ENCODE data around the gene INKA1. TPM values are rescaled to one million over a fixed set of nuclear protein-coding genes. Genes with fewer than 3 reads are reported as not detected.

Gene INKA1
- total RNA-seq, 1 experiment from 2014 or later = 1.4 TPM

GRCh38 chr3:49761661-49762060 lies 41.4 kb upstream of the INKA1 start:
- no peak overlapping the region for H3K18ac ChIP-seq (ENCODE audit: insufficient read length, low read depth, low read length)
- H3K9me3 Mint-ChIP-seq = no peaks in the 10 kb centered on the region
- no CpG with 5 or more reads among the region's 3 CpGs for WGBS (ENCODE audit: extremely low coverage, insufficient read length, low lambda C conversion rate)
- H2BK12ac ChIP-seq (ENCODE audit: insufficient read length, low read depth, low read length) = no peak overlapping the region
- no peak overlapping the region for H2AFZ ChIP-seq (ENCODE audit: low read length)
- H3K27ac ChIP-seq (ENCODE audit: insufficient read length, low read depth, low read length) = no peak overlapping the region
- no peak overlapping the region for H3K4ac ChIP-seq (ENCODE audit: low read depth, low read length)
- no peaks in the 10 kb centered on the region; a peak in 1 of 7 replicates for H3K36me3 Mint-ChIP-seq (ENCODE audit: insufficient read depth in 1 of 3, low read depth in 3 of 3)
- no peak overlapping the region for H3K9ac ChIP-seq (ENCODE audit: extremely low read depth, insufficient read length, low read length)
- no peaks in the 10 kb centered on the region for H3K23me2 ChIP-seq (ENCODE audit: insufficient read length, low read depth, low read length, poor library complexity, severe bottlenecking)
- no peaks in the 10 kb centered on the region for H3K27me3 Mint-ChIP-seq (ENCODE audit: low read depth)
- no peak overlapping the region for H2BK20ac ChIP-seq (ENCODE audit: low read depth, low read length, poor library complexity, severe bottlenecking)
- H3T11ph ChIP-seq (ENCODE audit: low read length) = no peak overlapping the region
- no peaks in the 10 kb centered on the region for H3K4me1 ChIP-seq (ENCODE audit: insufficient read depth, low read length)
- H4K20me1 ChIP-seq (ENCODE audit: control insufficient read depth, insufficient read depth, insufficient read length) = no peaks in the 10 kb centered on the region
- no peak for DNase-seq
- H3K79me1 ChIP-seq (ENCODE audit: insufficient read depth, low read depth, low read length, poor library complexity, severe bottlenecking) = peaks cover 10% of the 10 kb centered on the region
- H3K27ac Mint-ChIP-seq = peak overlapping the region in 1 of 3 experiments; percentile 86; a peak in 2 of 7 replicates
- H2BK5ac ChIP-seq (ENCODE audit: insufficient read length, low read length) = no peak overlapping the region
- H3K9me3 ChIP-seq (ENCODE audit: control insufficient read depth, low read depth, low read length) = no peaks in the 10 kb centered on the region
- no peaks in the 10 kb centered on the region for H3K27me3 ChIP-seq (ENCODE audit: insufficient read depth, low read length)
- no peak overlapping the region for H3K56ac ChIP-seq (ENCODE audit: insufficient read length, low read depth, low read length)
- H3K14ac ChIP-seq (ENCODE audit: insufficient read depth, low read length) = no peak overlapping the region
- no peak overlapping the region for H3K23ac ChIP-seq (ENCODE audit: insufficient read length, low read depth, low read length)
- H4K8ac ChIP-seq (replicated peaks; ENCODE audit: insufficient read length, low read depth, low read length) = no peak overlapping the region
- H3K79me2 ChIP-seq (ENCODE audit: insufficient read depth, low read length) = no peaks in the 10 kb centered on the region; the same call in 1 of the 2 replicates
- H2AK5ac ChIP-seq (ENCODE audit: insufficient read length, low read length) = no peak overlapping the region
- H3K4me2 ChIP-seq (ENCODE audit: insufficient read depth, insufficient read length, low read length) = no peak overlapping the region
- TF ChIP-seq CTCF (conservative IDR thresholded peaks at IDR 0.05) = no peak
- no peak overlapping the region for H4K5ac ChIP-seq (ENCODE audit: insufficient read length, low read depth, low read length)
- no peak overlapping the region for H3K4me3 Mint-ChIP-seq
- H4K91ac ChIP-seq (ENCODE audit: insufficient read length, low read depth, low read length) = no peak overlapping the region
- no peak overlapping the region for H2BK120ac ChIP-seq (ENCODE audit: low read depth, low read length, poor library complexity, severe bottlenecking)
- H2BK15ac ChIP-seq (ENCODE audit: low read depth, low read length) = no peak overlapping the region
- H3K4me1 Mint-ChIP-seq = no peaks in the 10 kb centered on the region; a peak in 2 of 4 replicates
